Mucosa of rectum (tissue), 2 donors: ENCODE data around the gene AZU1.
A peak's percentile ranks its signal among the peaks of the same experiment; 100 is the strongest.
"Not testable (repeated sequence)": the region's sequence is repeated elsewhere in the genome, so short reads cannot be mapped to it uniquely, and the experiment has no call there.

Experiments used
- H3K27ac ChIP-seq, 2 donors: one replicate each; pipeline ENCODE4 v1.7.0; 2013; ENCODE audit warnings: inconsistent platforms in 2 of 2, low read depth in 2 of 2, low read length in 2 of 2
- H3K27me3 ChIP-seq, 2 donors: one replicate each; pipeline ENCODE4 v1.7.0; 2013; ENCODE audit warnings: low read length in 2 of 2; ENCODE audit not compliant: control insufficient read depth in 2 of 2, insufficient read depth in 2 of 2
- H3K36me3 ChIP-seq, 2 donors: one replicate each; pipeline ENCODE4 v1.7.0; 2013; ENCODE audit warnings: low read length in 2 of 2; ENCODE audit not compliant: control insufficient read depth in 2 of 2, insufficient read depth in 2 of 2
- H3K4me1 ChIP-seq, 2 donors: one replicate each; pipeline ENCODE4 v1.7.0; 2013; ENCODE audit warnings: low read length in 2 of 2, mild to moderate bottlenecking in 1 of 2; ENCODE audit not compliant: control insufficient read depth in 2 of 2, insufficient read depth in 2 of 2
- H3K4me3 ChIP-seq, 2 donors: one replicate each; pipeline ENCODE4 v1.7.0; 2013; ENCODE audit warnings: low read length in 2 of 2
- H3K9ac ChIP-seq, 2 donors: one replicate each; pipeline ENCODE4 v1.7.0; 2013; ENCODE audit warnings: low read length in 2 of 2, low read depth in 1 of 2, mild to moderate bottlenecking in 1 of 2
- H3K9me3 ChIP-seq, 2 donors: one replicate each; pipeline ENCODE4 v1.7.0; 2013; ENCODE audit warnings: low read length in 2 of 2; ENCODE audit not compliant: control insufficient read depth in 2 of 2
- donor health status: healthy.
- donor health status: Normal muscosa, but diverticular disease.

The AZU1 gene

GRCh38 chr19:848386-848921 lies 20.8 kb downstream of the AZU1 start:
- H3K9ac ChIP-seq: no peak overlapping the region
- no peaks in the 10 kb centered on the region for H3K9me3 ChIP-seq
- H3K27ac ChIP-seq: no peak overlapping the region
- H3K4me1 ChIP-seq: peaks cover 3 to 8% of the 10 kb centered on the region in 2 donors
- H3K27me3 ChIP-seq: peaks cover 18 to 35% of the 10 kb centered on the region in 2 donors
- H3K36me3 ChIP-seq: no peaks in the 10 kb centered on the region
- no peak overlapping the region for H3K4me3 ChIP-seq

GRCh38 chr19:849195-849594 lies 21.6 kb downstream of the AZU1 start:
- not testable (repeated sequence) for H3K9ac ChIP-seq, H3K36me3 ChIP-seq, H3K27ac ChIP-seq, H3K9me3 ChIP-seq, H3K4me1 ChIP-seq, H3K4me3 ChIP-seq
- peaks cover 15 to 31% of the 10 kb centered on the region in 2 donors for H3K27me3 ChIP-seq

GRCh38 chr19:850221-850978 lies 22.8 kb downstream of the AZU1 start:
- Histone ChIP-seq H3K9ac (no peak overlapping the region), H3K9me3 (no peaks in the 10 kb centered on the region), H3K4me1 (peaks cover 0 to 5% of the 10 kb centered on the region in 2 donors), H3K27ac (peak overlapping the region; percentile 68 to 78), H3K36me3 (no peaks in the 10 kb centered on the region), H3K27me3 (peaks cover 15 to 27% of the 10 kb centered on the region in 2 donors), H3K4me3 (no peak overlapping the region)

GRCh38 chr19:850979-851335 lies 23.3 kb downstream of the AZU1 start:
- Histone ChIP-seq H3K27ac (peak overlapping the region; percentile 68 to 78), H3K4me1 (peaks cover 0 to 5% of the 10 kb centered on the region in 2 donors), H3K36me3 (no peaks in the 10 kb centered on the region), H3K9ac (no peak overlapping the region), H3K4me3 (no peak overlapping the region), H3K27me3 (peaks cover 11 to 26% of the 10 kb centered on the region in 2 donors), H3K9me3 (no peaks in the 10 kb centered on the region)

- Histone ChIP-seq H3K9me3 (no peaks in the 10 kb centered on the region), H3K36me3 (no peaks in the 10 kb centered on the region), H3K4me3 (no peak within 1 kb of the TSS), H3K9ac (no peak within 1 kb of the TSS), H3K4me1 (peaks cover 0 to 5% of the 10 kb centered on the region in 2 donors), H3K27ac (peak within 1 kb of the TSS; percentile 68 to 78), H3K27me3 (peaks cover 5 to 16% of the 10 kb centered on the region in 2 donors)
These were observed 24.7 kb downstream of the AZU1 start, which contains the start of gene ELANE for GRCh38 chr19:852136-853013. Gene ELANE, plus strand, starts transcription at chr19:852303. Its CDS starts 26 bp downstream, at chr19:852329.

GRCh38 chr19:853014-853585 lies 25.5 kb downstream of the AZU1 start:
- H3K36me3 ChIP-seq: no peaks in the 10 kb centered on the region
- no peak overlapping the region for H3K27ac ChIP-seq
- H3K4me1 ChIP-seq: peaks cover 0 to 5% of the 10 kb centered on the region in 2 donors
- no peak overlapping the region for H3K9ac ChIP-seq
- peaks cover 4 to 9% of the 10 kb centered on the region in 2 donors for H3K27me3 ChIP-seq
- no peak overlapping the region for H3K4me3 ChIP-seq
- no peaks in the 10 kb centered on the region for H3K9me3 ChIP-seq

GRCh38 chr19:853614-854220 lies 26.1 kb downstream of the AZU1 start:
- H3K4me3 ChIP-seq, H3K9ac ChIP-seq, H3K9me3 ChIP-seq, H3K27me3 ChIP-seq, H3K27ac ChIP-seq, H3K4me1 ChIP-seq, H3K36me3 ChIP-seq: not testable (repeated sequence)

GRCh38 chr19:854549-854948 lies 26.9 kb downstream of the AZU1 start:
- Histone ChIP-seq H3K4me3 (no peak overlapping the region), H3K27me3 (peaks cover 0 to 5% of the 10 kb centered on the region in 2 donors), H3K36me3 (no peaks in the 10 kb centered on the region), H3K4me1 (peaks cover under 1 to 9% of the 10 kb centered on the region in 2 donors), H3K9ac (no peak overlapping the region), H3K27ac (no peak overlapping the region), H3K9me3 (no peaks in the 10 kb centered on the region)

- Histone ChIP-seq H3K27ac (no peak overlapping the region), H3K9ac (no peak overlapping the region), H3K36me3 (no peaks in the 10 kb centered on the region), H3K9me3 (no peaks in the 10 kb centered on the region), H3K27me3 (peaks cover 0 to 2% of the 10 kb centered on the region in 2 donors), H3K4me1 (peaks cover 3 to 9% of the 10 kb centered on the region in 2 donors), H3K4me3 (no peak overlapping the region)
These were observed 27.5 kb downstream of the AZU1 start for GRCh38 chr19:855142-855541.
